Measurements from ENCODE around the gene TOP3B. TPM values are rescaled to one million over a fixed set of nuclear protein-coding genes. Genes with fewer than 3 reads are reported as not detected.

The TOP3B gene
- total RNA-seq, 1 experiment from 2014 or later: 68.6 TPM

DNA sequence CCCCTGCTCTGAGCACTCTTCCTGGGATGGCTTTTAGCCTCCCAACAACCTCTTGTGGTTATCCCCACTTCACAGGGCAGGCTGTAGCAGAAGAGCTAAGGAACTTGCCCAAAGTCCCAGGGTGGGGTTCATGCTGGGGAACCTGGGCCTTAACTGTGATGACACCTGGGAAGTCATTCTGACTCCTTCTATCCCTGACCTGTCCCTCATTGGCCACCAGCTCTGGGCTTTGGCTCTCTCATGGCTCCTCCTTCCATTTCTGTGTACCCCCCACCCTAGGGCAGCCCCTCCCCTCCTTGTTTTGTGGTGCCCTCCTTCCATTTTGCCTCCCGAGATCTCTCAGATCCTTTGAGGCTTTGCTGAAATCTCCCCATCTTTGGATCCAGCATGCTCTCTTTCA, 32.6 kb downstream of the TOP3B start:
- Mint-ChIP-seq H3K27ac (no peak overlapping the region), H3K36me3 (peaks cover 3% of the 10 kb centered on the region), H3K9me3 (no peaks in the 10 kb centered on the region), H3K4me1 (peaks cover 24% of the 10 kb centered on the region), H3K27me3 (ENCODE audit: low read depth) (peaks cover 26% of the 10 kb centered on the region), H3K4me3 (no peak overlapping the region)
- no peak for ATAC-seq
- DNase-seq (ENCODE audit: low spot score): no peak
- ChIA-PET POLR2A (no interaction called here), CTCF (interaction anchor here (3.4 to 9.1 kb wide), 2 partner anchors 12 to 21 kb away, joined by 24 to 121 read pairs; no protein-coding TSS in a partner anchor)
- TF ChIP-seq ZNF138 (CRISPR knock-in tag; conservative IDR thresholded peaks at IDR 0.05) (no peak), SP1 (CRISPR knock-in tag; conservative IDR thresholded peaks at IDR 0.05) (no peak), NFATC4 (CRISPR knock-in tag; IDR thresholded peaks at IDR 0.05) (no peak), ZNF423 (CRISPR knock-in tag; IDR thresholded peaks at IDR 0.05) (no peak), IRF2 (CRISPR knock-in tag; IDR thresholded peaks at IDR 0.05; ENCODE audit: borderline replicate concordance, low read depth) (no peak), EMX1 (CRISPR knock-in tag; IDR thresholded peaks at IDR 0.05) (no peak)
- TF ChIP-seq, protein P1, sequence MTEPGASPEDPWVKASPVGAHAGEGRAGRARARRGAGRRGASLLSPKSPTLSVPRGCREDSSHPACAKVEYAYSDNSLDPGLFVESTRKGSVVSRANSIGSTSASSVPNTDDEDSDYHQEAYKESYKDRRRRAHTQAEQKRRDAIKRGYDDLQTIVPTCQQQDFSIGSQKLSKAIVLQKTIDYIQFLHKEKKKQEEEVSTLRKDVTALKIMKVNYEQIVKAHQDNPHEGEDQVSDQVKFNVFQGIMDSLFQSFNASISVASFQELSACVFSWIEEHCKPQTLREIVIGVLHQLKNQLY (CRISPR knock-in tag; IDR thresholded peaks at IDR 0.05): no peak
- TF ChIP-seq, protein P2, sequence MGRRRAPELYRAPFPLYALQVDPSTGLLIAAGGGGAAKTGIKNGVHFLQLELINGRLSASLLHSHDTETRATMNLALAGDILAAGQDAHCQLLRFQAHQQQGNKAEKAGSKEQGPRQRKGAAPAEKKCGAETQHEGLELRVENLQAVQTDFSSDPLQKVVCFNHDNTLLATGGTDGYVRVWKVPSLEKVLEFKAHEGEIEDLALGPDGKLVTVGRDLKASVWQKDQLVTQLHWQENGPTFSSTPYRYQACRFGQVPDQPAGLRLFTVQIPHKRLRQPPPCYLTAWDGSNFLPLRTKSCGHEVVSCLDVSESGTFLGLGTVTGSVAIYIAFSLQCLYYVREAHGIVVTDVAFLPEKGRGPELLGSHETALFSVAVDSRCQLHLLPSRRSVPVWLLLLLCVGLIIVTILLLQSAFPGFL (CRISPR knock-in tag; IDR thresholded peaks at IDR 0.05; ENCODE audit: borderline replicate concordance): no peak

DNA sequence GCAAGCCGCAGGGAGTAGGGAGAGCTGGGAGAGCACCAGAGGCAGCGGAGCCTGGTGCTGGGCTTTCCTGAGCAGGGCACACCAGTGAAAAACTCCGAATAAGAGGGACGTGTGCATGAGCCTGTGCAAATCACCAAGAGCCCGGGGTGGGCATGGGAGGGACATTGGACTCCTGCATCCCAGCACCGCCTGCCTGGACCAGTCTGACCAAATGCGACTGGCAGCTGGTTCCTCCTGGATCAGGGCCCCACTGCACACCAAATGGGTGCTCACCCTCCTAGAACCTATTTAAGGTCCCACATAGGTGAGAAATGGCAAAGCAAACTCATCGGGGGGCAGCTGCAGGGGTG, 33.0 kb downstream of the TOP3B start:
- Mint-ChIP-seq H3K27me3 (ENCODE audit: low read depth) (peaks cover 26% of the 10 kb centered on the region), H3K4me1 (peaks cover 24% of the 10 kb centered on the region), H3K4me3 (no peak overlapping the region), H3K36me3 (peaks cover 6% of the 10 kb centered on the region), H3K27ac (no peak overlapping the region), H3K9me3 (no peaks in the 10 kb centered on the region)
- TF ChIP-seq ZNF263 (CRISPR knock-in tag; IDR thresholded peaks at IDR 0.05; ENCODE audit: low read depth): no peak
- TF ChIP-seq FOXJ3 (CRISPR knock-in tag; IDR thresholded peaks at IDR 0.05; ENCODE audit: borderline replicate concordance): no peak
- TF ChIP-seq, protein P3, sequence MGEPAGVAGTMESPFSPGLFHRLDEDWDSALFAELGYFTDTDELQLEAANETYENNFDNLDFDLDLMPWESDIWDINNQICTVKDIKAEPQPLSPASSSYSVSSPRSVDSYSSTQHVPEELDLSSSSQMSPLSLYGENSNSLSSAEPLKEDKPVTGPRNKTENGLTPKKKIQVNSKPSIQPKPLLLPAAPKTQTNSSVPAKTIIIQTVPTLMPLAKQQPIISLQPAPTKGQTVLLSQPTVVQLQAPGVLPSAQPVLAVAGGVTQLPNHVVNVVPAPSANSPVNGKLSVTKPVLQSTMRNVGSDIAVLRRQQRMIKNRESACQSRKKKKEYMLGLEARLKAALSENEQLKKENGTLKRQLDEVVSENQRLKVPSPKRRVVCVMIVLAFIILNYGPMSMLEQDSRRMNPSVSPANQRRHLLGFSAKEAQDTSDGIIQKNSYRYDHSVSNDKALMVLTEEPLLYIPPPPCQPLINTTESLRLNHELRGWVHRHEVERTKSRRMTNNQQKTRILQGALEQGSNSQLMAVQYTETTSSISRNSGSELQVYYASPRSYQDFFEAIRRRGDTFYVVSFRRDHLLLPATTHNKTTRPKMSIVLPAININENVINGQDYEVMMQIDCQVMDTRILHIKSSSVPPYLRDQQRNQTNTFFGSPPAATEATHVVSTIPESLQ (CRISPR knock-in tag; IDR thresholded peaks at IDR 0.05): no peak
- TF ChIP-seq, protein P4, sequence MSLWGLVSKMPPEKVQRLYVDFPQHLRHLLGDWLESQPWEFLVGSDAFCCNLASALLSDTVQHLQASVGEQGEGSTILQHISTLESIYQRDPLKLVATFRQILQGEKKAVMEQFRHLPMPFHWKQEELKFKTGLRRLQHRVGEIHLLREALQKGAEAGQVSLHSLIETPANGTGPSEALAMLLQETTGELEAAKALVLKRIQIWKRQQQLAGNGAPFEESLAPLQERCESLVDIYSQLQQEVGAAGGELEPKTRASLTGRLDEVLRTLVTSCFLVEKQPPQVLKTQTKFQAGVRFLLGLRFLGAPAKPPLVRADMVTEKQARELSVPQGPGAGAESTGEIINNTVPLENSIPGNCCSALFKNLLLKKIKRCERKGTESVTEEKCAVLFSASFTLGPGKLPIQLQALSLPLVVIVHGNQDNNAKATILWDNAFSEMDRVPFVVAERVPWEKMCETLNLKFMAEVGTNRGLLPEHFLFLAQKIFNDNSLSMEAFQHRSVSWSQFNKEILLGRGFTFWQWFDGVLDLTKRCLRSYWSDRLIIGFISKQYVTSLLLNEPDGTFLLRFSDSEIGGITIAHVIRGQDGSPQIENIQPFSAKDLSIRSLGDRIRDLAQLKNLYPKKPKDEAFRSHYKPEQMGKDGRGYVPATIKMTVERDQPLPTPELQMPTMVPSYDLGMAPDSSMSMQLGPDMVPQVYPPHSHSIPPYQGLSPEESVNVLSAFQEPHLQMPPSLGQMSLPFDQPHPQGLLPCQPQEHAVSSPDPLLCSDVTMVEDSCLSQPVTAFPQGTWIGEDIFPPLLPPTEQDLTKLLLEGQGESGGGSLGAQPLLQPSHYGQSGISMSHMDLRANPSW (CRISPR knock-in tag; conservative IDR thresholded peaks at IDR 0.05; ENCODE audit: low read depth): no peak
- TF ChIP-seq, protein P5, sequence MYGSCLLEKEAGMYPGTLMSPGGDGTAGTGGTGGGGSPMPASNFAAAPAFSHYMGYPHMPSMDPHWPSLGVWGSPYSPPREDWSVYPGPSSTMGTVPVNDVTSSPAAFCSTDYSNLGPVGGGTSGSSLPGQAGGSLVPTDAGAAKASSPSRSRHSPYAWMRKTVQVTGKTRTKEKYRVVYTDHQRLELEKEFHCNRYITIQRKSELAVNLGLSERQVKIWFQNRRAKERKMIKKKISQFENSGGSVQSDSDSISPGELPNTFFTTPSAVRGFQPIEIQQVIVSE (CRISPR knock-in tag; IDR thresholded peaks at IDR 0.05; ENCODE audit: borderline replicate concordance): no peak
- no peak for TF ChIP-seq SOX15 (CRISPR knock-in tag; IDR thresholded peaks at IDR 0.05)
- no peak for TF ChIP-seq ZNF138 (CRISPR knock-in tag; conservative IDR thresholded peaks at IDR 0.05)
- TF ChIP-seq HMGA2 (CRISPR knock-in tag; IDR thresholded peaks at IDR 0.05): no peak
- TF ChIP-seq, protein P6, sequence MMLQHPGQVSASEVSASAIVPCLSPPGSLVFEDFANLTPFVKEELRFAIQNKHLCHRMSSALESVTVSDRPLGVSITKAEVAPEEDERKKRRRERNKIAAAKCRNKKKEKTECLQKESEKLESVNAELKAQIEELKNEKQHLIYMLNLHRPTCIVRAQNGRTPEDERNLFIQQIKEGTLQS (CRISPR knock-in tag; conservative IDR thresholded peaks at IDR 0.05): no peak
- no peak for TF ChIP-seq ATF1 (CRISPR knock-in tag; IDR thresholded peaks at IDR 0.05)
- TF ChIP-seq JAZF1 (CRISPR knock-in tag; IDR thresholded peaks at IDR 0.05): no peak
- TF ChIP-seq EMX1 (CRISPR knock-in tag; IDR thresholded peaks at IDR 0.05): no peak
- no peak for TF ChIP-seq ZNF121 (CRISPR knock-in tag; IDR thresholded peaks at IDR 0.05)
- TF ChIP-seq TP53 (CRISPR knock-in tag; IDR thresholded peaks at IDR 0.05): no peak
- TF ChIP-seq FOXP1 (CRISPR knock-in tag; IDR thresholded peaks at IDR 0.05; ENCODE audit: borderline replicate concordance): no peak
- no peak for TF ChIP-seq GRHL2 (CRISPR knock-in tag; IDR thresholded peaks at IDR 0.05; ENCODE audit: insufficient replicate concordance, severe bottlenecking)
- no peak for ATAC-seq
- ChIA-PET CTCF (interaction anchor here (3.4 to 9.1 kb wide), 2 partner anchors 11 to 22 kb away, joined by 24 to 121 read pairs; no protein-coding TSS in a partner anchor), POLR2A (no interaction called here)
- no peak for DNase-seq (ENCODE audit: low spot score)
